CD4-positive, alpha-beta T cell treated with Interleukin-17A for 1 hour (primary cell): ENCODE measurements around the gene KPNA2.
"Not testable (repeated sequence)": the region's sequence is repeated elsewhere in the genome, so short reads cannot be mapped to it uniquely, and the experiment has no call there.

Source experiments
- DNase-seq: peaks from one replicate; pipeline ENCODE4 v3.0.0-alpha.2; 2020

Gene KPNA2

GRCh38 chr17:68065366-68065765 lies 29.8 kb downstream of the KPNA2 start:
- not testable (repeated sequence) for DNase-seq

- DNase-seq: not testable (repeated sequence)
Observed at GRCh38 chr17:68068512-68068911, 33.0 kb downstream of the KPNA2 start.

GRCh38 chr17:68070582-68071444 lies 35.3 kb downstream of the KPNA2 start:
- not testable (repeated sequence) for DNase-seq

- DNase-seq: no peak
Observed at GRCh38 chr17:68074279-68074678, 38.7 kb downstream of the KPNA2 start.

GRCh38 chr17:68075953-68076607 lies 40.5 kb downstream of the KPNA2 start:
- DNase-seq: not testable (repeated sequence)

GRCh38 chr17:68077498-68077897 lies 42.0 kb downstream of the KPNA2 start:
- not testable (repeated sequence) for DNase-seq

- no peak for DNase-seq
Observed at GRCh38 chr17:68080411-68081150, 45.0 kb downstream of the KPNA2 start.

- DNase-seq: not testable (repeated sequence)
Observed at GRCh38 chr17:68081305-68082265, 46.0 kb downstream of the KPNA2 start.

GRCh38 chr17:68085771-68086381 lies 50.3 kb downstream of the KPNA2 start:
- no peak for DNase-seq

GRCh38 chr17:68086666-68087065 lies 51.1 kb downstream of the KPNA2 start:
- DNase-seq: not testable (repeated sequence)

GRCh38 chr17:68087131-68087623 lies 51.6 kb downstream of the KPNA2 start:
- peak; percentile 51 for DNase-seq

- no peak for DNase-seq
Observed at GRCh38 chr17:68087851-68088250, 52.3 kb downstream of the KPNA2 start.

GRCh38 chr17:68089881-68090280 lies 54.3 kb downstream of the KPNA2 start:
- no peak for DNase-seq

GRCh38 chr17:68094481-68095078 lies 59.0 kb downstream of the KPNA2 start:
- DNase-seq: no peak

- no peak for DNase-seq
Observed at GRCh38 chr17:68095205-68095811, 59.8 kb downstream of the KPNA2 start.

- DNase-seq: no peak
Observed at GRCh38 chr17:68096111-68096510, 60.6 kb downstream of the KPNA2 start.
